DMS53 treated with DMSO at 0.1 percent for 48 hours (cell line): ENCODE results near the gene ACSS1.

Experiments
- DNase-seq: peaks from one replicate; lab custom pipeline; 2025; ENCODE audit not compliant: unreplicated experiment; lab: John Stamatoyannopoulos, UW

ACSS1 gene

GRCh38 chr20:25048519-25048952 lies 9.4 kb downstream of the ACSS1 start:
- no peak for DNase-seq

GRCh38 chr20:25047766-25048165 lies 10.2 kb downstream of the ACSS1 start:
- DNase-seq = no peak

DNA sequence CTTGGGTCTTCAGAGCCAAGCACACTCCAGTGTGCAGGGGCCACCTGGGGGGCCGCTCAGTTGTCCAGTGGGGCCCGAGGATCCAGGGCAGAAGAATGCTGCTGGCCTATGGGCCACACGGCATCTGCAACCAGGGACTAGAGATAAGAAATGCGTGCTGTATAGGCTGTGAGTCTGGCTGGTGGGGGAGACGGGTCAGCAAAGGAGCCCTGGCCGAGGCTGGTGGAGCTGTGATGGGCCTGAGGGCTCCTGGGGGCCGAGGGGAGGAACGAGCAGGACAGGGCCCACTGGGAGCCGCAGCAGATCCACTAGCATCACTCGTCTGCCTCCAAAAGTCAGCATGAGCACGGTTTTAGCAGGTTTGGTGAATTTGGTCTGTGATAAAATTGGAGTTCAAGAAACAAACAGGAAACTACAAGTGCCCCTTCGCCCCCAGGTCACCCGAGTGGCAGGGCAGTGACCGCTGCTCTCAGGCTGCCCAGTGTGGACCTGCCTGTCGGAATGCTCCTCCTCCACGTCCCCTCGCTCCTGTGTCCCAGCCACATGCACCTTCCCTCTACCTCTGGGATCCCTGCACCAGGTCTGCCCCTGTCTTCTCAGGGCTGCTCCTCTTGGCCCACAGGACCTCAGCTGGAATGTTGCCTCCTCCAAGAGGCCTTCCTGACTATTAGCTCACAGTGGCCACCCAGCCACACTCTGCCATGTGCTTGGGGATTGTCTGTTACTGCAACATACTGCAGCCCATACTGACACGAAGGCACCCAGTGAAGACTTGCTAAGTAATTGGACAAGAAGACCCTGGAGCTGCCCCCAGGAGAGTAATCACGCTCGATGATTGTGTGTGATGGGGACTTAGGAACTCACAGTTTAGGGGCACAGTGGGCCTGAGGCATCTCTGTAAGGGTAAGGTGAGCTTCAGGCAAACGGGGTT lies 10.9 kb downstream of the ACSS1 start:
- DNase-seq = no peak

- DNase-seq = no peak
Measured at GRCh38 chr20:25046181-25046641, 11.7 kb downstream of the ACSS1 start.

DNA sequence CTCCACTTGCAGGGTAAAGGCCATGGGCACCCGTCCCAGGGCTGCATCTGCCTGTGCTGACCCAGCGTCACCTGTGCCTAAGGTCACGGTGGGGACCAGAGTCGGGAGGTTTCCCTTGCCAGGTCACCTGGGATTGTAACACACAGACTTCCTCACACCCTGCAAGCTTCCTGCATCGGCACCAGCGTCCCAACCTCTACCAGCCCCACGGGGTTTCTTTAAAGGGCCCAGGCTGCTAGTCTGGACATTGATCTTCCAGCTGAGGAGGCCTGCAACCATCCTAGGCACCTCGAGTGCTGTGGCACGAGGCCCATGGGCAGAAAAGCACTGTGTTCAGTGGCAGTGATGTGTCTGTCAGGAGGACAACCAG lies 12.6 kb downstream of the ACSS1 start:
- DNase-seq = no peak

DNA sequence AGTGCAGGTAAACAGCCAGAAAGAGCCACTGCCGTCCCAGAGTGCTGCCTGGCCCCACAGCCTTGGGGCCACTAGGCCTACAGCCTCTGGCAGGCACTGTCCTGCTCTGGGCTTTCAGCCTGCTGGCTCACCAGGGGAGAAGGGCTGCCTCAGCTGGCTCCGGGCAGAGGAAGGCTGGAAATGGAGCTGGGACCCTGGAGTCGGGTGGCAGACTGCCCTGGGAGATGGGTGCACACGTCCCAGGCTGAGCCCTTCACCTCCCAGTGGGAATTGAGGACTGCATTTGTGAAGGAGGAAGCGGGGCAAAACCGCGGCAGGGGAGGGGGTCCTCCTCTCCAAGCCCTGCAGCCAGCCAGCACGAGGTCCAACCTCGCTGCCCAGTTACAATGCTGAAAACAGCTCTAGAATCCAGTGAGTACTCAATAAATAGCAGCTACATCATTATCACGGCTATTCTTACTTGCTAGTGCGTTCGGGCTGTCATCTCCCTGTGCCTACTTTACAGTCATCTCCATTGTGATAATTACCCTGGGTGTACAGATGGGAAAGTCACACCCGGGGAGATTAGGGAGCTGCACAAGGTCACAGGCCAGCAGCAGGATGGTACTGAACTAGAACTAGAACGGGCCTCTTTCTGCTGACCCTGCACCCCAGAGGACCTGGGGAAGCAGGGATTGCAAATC lies 13.1 kb downstream of the ACSS1 start:
- no peak for DNase-seq

DNA sequence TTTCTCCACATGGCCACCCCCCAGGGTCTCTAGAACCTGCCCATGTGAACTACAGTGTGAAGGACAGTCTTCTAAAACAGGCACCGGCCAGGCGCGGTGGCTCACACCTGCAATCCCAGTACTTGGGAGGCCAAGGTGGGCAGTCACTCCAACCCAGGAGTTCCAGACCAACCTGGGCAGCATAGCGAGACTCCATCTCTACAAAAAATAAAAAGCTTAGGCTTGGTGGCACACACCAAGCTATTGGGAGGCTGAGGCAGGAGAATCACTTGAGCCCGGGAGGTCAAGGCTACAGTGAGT lies 13.7 kb downstream of the ACSS1 start:
- no peak for DNase-seq

DNA sequence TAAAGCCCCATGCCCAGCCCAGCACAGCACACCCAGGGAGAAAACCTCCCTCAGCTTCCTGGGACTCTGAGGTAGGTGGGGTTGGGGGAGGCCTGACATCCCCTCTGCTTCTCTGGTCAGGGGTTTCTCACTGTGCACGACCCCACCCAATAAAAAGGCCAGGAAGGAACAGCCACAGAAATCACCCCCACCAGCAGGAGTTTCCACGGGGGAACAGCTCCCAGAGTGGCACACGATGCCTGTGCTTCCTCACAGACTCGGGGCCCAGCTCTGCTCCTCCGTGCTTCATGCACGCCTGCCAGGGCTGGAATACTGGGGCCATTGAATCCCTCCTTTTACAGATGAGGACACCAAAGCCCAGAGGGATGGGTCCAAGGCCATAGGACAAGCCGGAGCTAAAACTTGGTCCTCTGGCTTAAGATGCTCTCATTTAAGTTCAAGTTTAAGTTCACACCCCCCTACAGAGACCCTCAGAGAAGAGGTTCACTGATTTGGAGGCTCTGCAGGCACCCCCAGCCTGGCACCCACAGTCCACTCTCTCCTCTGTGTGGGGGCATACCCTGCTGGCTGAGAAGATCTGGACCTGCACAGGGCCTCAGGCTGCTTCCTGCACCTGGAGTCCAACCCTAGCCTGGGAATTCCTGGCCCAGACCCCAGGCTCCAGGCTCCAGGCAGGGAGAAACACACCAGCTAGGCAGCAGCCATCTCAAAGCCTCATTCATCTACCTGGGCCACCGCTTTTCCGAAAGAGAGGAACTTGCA lies 14.3 kb downstream of the ACSS1 start:
- DNase-seq = no peak

GRCh38 chr20:25042531-25043498 lies 15.1 kb downstream of the ACSS1 start:
- no peak for DNase-seq

GRCh38 chr20:25041813-25042530 lies 16.0 kb downstream of the ACSS1 start:
- DNase-seq = no peak

- DNase-seq = no peak
Measured at GRCh38 chr20:25040438-25040831, 17.5 kb downstream of the ACSS1 start.

DNA sequence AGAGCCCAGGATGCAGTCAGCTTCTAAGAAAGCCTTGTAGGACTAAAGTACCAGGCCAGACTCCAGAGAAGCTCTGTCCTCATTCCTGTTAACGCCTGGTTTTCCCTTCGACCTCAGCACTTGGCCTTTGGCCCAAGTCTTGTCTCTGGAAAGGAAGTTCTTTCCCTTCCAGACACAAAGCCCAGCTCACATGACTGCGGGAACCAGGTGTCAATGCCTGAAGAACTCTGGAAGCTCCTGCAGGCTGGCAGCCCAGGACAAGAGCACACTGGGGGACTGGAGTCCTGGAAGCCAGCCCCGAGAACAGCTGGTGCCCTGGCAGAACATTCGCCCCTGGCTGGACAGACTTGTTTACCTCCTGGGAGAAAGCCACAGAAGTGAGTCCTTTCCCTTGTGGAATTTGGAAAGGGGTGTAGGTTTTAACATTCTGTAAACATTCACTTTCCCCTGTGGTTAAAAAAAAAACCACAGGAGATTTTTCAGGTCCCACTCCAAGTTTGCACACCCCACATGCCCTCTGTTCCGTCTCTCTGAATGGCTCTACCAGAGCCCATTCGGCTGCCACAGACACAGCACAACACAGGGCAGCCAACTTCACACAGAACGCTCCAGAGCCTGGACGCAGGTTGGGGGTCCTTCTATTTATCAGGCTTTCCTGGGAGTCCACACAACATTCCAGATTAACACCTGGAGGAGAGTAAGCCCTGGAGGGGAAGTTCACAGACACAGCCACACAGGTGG lies 18.1 kb downstream of the ACSS1 start:
- DNase-seq = no peak

DNA sequence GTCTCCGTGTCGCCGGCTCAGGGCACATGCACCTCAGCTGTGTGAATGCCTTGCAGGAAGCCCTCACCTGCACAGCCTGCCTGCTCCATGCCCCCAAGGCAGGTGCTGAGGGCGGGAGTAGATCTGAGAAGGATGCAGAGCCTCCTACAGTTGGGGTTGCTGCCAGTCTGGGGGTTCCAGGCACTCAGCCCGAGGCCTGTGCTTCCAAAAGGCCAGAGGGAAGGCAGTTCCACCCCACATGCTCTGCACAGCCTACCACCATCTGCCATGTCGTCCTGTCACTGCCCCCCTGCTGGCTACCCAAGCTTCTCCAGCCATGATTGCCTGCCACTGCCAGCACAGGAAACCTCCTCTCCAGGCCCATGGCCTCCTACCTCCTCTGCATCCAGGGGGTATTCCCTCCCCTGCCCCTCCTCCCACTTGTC lies 19.3 kb downstream of the ACSS1 start:
- DNase-seq = no peak

- no peak for DNase-seq
Measured at GRCh38 chr20:25038103-25038410, 19.9 kb downstream of the ACSS1 start.

DNA sequence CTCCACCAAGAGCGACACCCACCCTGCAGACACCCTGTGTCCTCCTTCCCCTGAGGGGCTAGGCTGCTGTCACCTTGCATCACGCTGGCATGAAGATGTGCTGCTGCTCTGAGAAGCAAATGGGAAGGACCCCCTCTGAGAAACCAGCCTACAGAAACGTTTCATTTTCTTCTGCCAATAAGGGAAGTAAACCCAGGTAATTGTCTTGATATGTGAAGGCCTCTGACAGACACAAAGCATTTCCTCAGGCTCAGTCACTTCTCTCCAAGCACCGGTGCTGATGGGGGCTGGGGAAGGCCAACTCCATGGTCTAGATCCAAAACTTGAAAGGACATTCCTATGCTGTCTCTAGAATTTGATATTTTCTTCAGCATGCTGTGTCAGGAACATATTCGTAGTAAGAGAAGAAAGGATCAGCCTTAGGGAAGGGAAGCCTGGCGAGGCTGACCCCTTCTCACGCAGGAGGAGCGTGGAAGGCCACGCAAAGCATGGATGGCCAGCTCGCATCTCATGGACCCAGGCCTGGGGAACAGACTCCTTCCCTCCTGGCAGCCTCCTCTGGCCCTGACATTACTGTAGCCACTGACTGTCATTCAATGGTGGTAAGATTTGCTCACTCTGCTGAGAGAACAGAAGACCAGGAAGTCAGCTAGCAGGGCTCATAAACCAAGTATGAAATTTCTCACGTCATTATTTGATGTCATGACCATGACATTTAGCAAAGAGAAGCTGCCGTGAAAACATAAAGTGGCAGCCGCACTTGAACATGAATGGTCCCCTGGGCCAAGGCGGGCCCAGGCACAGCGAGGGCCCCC lies 20.4 kb downstream of the ACSS1 start:
- DNase-seq = no peak

- DNase-seq = no peak
Measured at GRCh38 chr20:25036331-25036936, 21.5 kb downstream of the ACSS1 start.

DNA sequence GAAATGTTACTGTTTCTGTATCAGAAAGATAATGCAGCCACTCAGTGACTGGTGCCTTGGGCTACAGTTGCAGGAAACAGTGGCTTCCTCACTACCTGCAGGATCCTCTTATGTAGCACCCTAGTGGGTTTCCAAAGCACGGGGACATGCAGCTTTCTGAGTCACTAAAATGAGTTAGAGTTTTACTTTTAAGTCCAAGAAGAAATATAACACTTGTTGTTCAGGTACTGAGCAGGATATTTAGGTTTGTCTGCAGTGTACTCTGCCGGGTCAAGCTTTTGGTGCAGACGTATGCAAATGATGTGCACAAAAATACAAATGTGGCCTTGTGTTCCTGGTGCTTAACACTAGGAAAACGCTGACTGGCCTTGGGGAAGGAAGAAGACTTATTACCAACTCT lies 22.0 kb downstream of the ACSS1 start:
- DNase-seq = no peak

GRCh38 chr20:25033924-25034300 lies 24.0 kb downstream of the ACSS1 start:
- no peak for DNase-seq
